ENCODE measurements around the gene GRIN1. TPM values are rescaled to one million over a fixed set of nuclear protein-coding genes. Genes with fewer than 3 reads are reported as not detected.

The GRIN1 gene
- total RNA-seq, 6 experiments from 2014 or later = not detected

DNA sequence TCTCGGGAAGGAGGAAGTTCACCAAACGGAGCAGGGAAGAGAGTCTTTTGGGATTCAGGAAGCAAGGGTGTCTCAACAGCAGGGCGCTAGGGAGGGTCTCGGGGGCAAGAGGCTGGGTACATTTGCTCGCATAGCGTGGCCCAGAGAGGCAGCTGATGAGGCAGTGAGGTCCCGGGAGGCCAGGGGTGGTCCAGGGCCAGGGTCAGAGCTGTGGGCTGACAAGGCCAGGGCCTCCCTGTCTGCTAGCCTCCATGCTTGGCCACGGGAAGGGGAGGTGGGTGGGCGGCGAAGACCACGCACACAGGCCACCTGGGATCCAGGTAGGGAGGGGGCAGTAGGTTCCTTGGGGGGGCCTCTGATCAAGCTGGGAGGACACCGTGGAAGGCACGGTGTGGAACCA is 72.6 kb downstream of the GRIN1 start:
- DNase-seq = no peak
- no peak overlapping the region for H3K27ac ChIP-seq
- no peak overlapping the region for H3K4me3 ChIP-seq
- H3K27me3 ChIP-seq = no peaks in the 10 kb centered on the region
- peaks cover 0 to 4% (median under 1%) of the 10 kb centered on the region in 4 donors for H3K4me1 ChIP-seq
- intact Hi-C loops (cut with DNase I) = no loop called here
- no peaks in the 10 kb centered on the region for H3K36me3 ChIP-seq
- ATAC-seq = no peak
- 63% methylated on average over 6 of the region's 13 CpGs for WGBS (ENCODE audit: insufficient coverage, low coverage, low lambda C conversion rate, missing lambda C conversion rate)
- TF ChIP-seq, protein P1, sequence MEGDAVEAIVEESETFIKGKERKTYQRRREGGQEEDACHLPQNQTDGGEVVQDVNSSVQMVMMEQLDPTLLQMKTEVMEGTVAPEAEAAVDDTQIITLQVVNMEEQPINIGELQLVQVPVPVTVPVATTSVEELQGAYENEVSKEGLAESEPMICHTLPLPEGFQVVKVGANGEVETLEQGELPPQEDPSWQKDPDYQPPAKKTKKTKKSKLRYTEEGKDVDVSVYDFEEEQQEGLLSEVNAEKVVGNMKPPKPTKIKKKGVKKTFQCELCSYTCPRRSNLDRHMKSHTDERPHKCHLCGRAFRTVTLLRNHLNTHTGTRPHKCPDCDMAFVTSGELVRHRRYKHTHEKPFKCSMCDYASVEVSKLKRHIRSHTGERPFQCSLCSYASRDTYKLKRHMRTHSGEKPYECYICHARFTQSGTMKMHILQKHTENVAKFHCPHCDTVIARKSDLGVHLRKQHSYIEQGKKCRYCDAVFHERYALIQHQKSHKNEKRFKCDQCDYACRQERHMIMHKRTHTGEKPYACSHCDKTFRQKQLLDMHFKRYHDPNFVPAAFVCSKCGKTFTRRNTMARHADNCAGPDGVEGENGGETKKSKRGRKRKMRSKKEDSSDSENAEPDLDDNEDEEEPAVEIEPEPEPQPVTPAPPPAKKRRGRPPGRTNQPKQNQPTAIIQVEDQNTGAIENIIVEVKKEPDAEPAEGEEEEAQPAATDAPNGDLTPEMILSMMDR (IDR thresholded peaks at IDR 0.05) = no peak
- TF ChIP-seq POLR2A (IDR thresholded peaks at IDR 0.05) = no peak
- H3K9me3 ChIP-seq = no peaks in the 10 kb centered on the region

DNA sequence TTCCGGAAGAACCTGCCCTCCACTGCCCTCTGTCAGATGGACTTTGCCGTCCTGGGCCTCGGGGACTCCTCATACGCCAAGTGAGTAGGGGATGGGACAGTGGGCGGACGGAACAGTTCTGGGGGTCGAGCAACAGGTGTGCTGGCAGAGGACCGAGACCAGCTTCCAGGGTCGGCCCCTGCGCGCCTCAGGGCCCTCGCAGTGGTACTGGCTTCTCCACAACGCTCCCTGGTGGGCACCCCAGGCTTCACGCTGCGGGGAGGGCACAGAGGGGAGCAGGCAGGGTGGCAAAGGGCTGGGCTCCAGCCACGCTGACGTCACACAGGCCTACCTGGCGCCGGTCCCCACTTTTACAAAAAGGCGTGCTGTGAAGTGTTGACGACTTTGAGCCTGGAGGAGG is 73.6 kb downstream of the GRIN1 start:
- H3K4me3 ChIP-seq = no peak overlapping the region
- WGBS (ENCODE audit: insufficient coverage, low coverage, low lambda C conversion rate, missing lambda C conversion rate) = no CpG with 5 or more reads among the region's 21 CpGs
- no peaks in the 10 kb centered on the region for H3K4me1 ChIP-seq
- no peak for TF ChIP-seq POLR2A (IDR thresholded peaks at IDR 0.05)
- TF ChIP-seq, protein P1 (IDR thresholded peaks at IDR 0.05) = no peak
- no peak overlapping the region for H3K27ac ChIP-seq
- DNase-seq (no peak), ATAC-seq (no peak)
- intact Hi-C loops (cut with DNase I) = no loop called here
- H3K9me3 ChIP-seq = no peaks in the 10 kb centered on the region
- no peaks in the 10 kb centered on the region for H3K27me3 ChIP-seq
- no peaks in the 10 kb centered on the region for H3K36me3 ChIP-seq

DNA sequence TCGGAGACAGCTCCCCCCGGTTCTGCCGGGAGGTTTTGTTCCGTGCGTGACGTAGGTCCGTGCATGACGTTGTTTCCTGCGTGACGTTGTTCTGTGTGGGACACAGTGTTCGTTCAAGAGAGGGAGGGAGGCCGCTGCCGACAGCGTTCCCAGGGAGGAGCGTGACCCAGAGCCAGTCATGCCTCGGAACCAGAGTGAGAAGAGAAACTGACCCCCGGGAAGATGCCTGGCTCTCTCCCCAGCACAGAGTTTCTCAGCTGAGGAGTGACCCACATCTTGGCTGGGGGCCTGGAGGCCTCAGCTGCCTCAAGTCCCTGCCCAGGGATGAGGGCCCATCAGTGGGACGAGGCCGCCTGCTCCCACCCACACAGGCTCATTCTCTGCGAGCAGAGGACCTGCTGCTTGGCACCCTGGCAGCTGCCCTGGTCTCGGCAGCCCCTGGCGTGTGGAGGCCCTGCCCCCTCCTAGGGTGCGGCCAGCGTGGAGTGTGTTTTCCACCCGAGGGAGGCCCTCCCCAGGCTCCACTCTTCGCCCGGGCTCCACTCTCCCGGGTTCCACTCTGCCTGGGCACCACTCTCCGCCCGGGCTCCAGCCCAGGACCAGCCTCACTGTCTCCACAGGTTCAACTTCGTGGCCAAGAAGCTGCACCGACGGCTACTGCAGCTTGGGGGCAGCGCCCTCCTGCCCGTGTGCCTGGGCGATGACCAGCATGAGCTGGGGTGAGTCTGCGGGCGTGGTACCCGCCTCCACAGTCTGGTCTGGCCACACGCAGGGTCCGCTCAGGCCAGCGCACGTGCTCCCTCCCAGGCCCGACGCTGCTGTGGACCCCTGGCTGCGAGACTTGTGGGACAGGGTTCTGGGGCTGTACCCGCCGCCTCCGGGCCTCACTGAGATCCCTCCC is 74.5 kb downstream of the GRIN1 start:
- intact Hi-C loops (cut with DNase I) = no loop called here
- WGBS (ENCODE audit: insufficient coverage, low coverage, low lambda C conversion rate, missing lambda C conversion rate) = 100% methylated on average over 3 of the region's 49 CpGs
- Histone ChIP-seq H3K4me3 (no peak overlapping the region), H3K9me3 (no peaks in the 10 kb centered on the region), H3K27me3 (no peaks in the 10 kb centered on the region), H3K27ac (no peak overlapping the region), H3K36me3 (no peaks in the 10 kb centered on the region), H3K4me1 (no peaks in the 10 kb centered on the region)
- TF ChIP-seq POLR2A (IDR thresholded peaks at IDR 0.05) = no peak
- TF ChIP-seq, protein P1 (IDR thresholded peaks at IDR 0.05) = peak in 1 of 4 donors; percentile 8
- ATAC-seq = no peak
- DNase-seq = no peak

DNA sequence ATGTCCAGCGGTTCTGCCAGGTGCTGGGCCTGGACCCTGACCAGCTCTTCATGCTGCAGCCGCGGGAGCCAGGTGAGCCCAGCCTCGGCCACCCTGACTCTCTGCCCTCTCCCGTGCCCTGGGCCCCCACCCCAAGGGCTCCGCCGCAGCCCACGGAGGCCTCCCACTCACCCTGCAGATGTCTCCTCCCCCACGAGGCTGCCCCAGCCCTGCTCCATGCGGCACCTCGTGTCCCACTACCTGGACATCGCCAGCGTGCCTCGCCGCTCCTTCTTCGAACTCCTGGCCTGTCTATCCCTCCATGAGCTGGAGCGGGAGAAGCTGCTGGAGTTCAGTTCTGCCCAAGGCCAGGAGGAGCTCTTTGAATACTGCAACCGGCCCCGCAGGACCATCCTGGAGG is 75.7 kb downstream of the GRIN1 start:
- DNase-seq = no peak
- whole genome bisulfite sequencing (ENCODE audit: insufficient coverage, low coverage, low lambda C conversion rate, missing lambda C conversion rate) = 80% methylated on average over 1 of the region's 19 CpGs
- Histone ChIP-seq H3K4me1 (no peaks in the 10 kb centered on the region), H3K9me3 (no peaks in the 10 kb centered on the region), H3K4me3 (no peak overlapping the region), H3K27ac (no peak overlapping the region), H3K36me3 (no peaks in the 10 kb centered on the region), H3K27me3 (no peaks in the 10 kb centered on the region)
- TF ChIP-seq, protein P1 (IDR thresholded peaks at IDR 0.05) = no peak
- TF ChIP-seq POLR2A (IDR thresholded peaks at IDR 0.05) = no peak
- intact Hi-C loops (cut with DNase I) = no loop called here
- ATAC-seq = no peak

All from right lobe of liver (tissue), 6 donors.